NK-92 (cell line): ENCODE results near the gene MAGI3.
"Not testable (repeated sequence)": the region's sequence is repeated elsewhere in the genome, so short reads cannot be mapped to it uniquely, and the experiment has no call there.

Experiments used
- DNase-seq: peaks from one replicate; lab custom pipeline; 2025; ENCODE audit not compliant: unreplicated experiment; lab: John Stamatoyannopoulos, UW

The MAGI3 gene

GRCh38 chr1:113508364-113509164 is 118.2 kb downstream of the MAGI3 start:
- no peak for DNase-seq

GRCh38 chr1:113509766-113510165 is 119.5 kb downstream of the MAGI3 start:
- not testable (repeated sequence) for DNase-seq

GRCh38 chr1:113511269-113511668 is 121.0 kb downstream of the MAGI3 start:
- no peak for DNase-seq

DNA sequence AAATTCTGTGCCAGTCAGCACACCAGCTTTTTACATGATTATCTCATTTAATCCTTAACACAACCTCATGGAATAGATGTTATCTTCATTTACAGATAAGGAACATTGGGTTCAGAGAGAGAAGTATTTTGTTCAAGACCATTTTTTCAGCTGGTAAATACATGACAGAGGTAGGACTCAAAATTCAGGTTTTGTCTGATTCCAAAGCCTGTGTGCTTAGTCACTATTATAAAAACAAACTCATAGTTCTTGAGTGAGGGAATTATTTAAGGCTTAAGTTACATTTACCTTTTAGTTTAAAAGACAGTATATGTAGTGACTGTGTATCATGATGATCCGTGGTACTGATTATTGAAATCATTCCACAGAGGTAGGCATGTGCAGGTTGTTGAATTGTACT is 125.2 kb downstream of the MAGI3 start:
- DNase-seq, result no peak

DNA sequence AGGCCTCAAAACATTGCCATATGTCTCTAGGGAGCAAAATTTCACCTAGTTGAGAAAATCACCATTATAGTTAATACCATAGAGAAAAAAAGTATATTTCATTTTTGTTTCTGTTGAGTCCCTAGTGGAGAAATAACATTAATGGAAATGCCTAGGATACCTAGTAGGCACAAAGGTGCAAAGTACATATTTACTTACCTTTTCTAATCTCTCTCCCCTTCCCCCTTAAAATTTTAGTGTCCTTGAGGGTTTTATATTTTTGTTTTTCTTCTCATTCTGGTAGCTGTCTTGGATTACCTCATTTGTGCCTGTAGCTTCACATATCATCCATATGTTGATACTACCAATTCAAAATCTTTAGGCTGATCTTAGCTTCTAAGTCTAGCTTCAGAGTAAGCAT is 127.0 kb downstream of the MAGI3 start:
- DNase-seq, result no peak

DNA sequence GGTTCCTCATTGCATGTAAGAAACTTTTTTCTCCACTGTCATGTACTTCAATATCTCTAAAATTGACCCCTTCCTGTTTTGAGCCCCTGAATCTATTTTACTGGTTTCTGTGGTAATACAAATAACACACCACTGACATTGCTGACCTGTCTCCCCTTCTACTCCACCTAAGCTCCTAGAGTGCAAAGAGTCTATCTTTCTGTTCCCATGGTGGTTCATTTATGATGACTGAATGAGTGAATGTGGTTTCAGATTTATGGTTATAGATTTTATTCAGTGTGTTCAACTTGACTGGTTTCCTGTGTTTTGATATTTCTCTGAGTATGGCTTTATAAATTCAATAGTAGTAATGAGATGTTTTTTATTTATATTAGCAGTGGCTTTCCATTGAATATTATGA is 127.7 kb downstream of the MAGI3 start:
- DNase-seq, result no peak

DNA sequence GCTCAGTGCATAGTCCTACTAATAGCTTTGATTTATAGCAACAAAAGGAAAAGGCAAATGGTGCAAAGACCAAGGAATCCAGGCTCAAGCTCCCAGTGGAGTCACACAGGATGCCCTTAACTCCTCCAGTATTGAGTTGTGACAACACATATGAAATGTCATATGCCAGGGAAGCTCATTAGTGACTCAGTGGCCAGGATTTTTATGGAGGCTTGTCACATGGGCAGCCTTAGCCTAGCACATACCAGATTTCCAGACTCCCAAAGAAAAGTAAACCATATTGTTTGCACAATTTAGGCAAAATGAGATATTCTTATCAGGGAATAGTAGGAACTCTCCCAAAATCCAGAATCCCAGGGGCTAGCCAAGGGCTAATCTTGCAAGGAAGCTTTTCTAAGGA is 129.2 kb downstream of the MAGI3 start:
- no peak for DNase-seq

- DNase-seq, result no peak
Measured at GRCh38 chr1:113530021-113530420, 139.7 kb downstream of the MAGI3 start.

- DNase-seq, result no peak
Measured at GRCh38 chr1:113531321-113531720, 141.0 kb downstream of the MAGI3 start.

DNA sequence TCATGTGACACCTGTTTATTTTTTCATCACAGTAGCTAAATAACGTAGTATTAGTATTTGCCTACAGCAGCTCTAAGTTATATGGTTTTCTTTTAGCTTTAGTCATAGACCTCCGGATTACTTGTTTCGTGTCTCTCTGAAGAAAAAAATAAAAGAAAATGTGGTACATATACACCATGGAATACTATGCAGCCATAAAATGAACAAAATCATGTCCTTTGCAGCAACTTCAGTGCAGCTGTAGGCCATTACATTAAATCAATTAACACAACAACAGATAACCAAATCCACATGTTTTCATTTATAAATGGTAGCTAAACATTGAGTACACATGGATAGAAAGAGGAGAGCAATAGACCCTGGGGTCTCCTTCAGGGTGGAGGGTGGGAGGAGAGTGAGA is 142.7 kb downstream of the MAGI3 start:
- DNase-seq, result no peak

GRCh38 chr1:113534130-113534817 is 144.0 kb downstream of the MAGI3 start:
- no peak for DNase-seq

- DNase-seq, result no peak
Measured at GRCh38 chr1:113534875-113535274, 144.6 kb downstream of the MAGI3 start.

- DNase-seq, result no peak
Measured at GRCh38 chr1:113536182-113536780, 146.0 kb downstream of the MAGI3 start.

DNA sequence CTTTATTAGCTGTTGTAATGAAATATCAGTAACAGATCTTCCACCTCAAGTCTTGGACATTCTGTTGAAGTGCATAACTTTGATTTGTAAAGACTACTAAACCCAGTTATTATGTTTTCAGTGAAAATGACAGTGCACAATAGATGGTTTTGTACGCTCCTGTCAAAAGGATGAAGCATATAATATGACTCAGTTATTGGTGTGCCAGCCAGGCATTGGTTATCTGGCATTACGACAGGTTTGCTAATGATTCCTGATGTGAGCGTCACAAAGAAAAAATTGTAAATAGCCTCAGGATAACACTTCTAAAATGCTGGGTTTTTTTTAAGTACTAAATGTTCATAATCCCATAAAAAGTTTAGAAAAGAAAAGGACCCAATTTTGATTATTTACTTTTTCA is 147.9 kb downstream of the MAGI3 start:
- DNase-seq, result no peak

DNA sequence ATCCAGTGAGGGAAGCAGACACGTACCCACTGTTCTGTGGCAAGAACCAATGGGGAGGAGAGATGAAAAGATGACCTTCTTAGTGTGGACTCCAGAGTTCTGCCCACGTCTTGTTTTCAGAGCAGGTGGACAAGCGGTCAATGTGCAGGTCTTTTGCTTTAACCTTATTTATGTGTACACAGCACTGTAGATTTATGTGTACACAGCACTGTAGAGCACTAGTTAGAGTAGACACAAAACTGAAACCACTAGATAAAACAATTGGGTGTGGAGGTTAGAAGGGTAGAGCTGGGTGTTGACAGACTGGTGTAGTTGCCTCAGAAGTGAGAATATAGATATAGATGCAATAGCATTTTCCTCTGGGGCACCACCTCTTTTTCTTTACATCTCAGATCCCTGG is 150.0 kb downstream of the MAGI3 start:
- no peak for DNase-seq

GRCh38 chr1:113541106-113541505 is 150.8 kb downstream of the MAGI3 start:
- no peak for DNase-seq

GRCh38 chr1:113542221-113542701 is 151.9 kb downstream of the MAGI3 start:
- no peak for DNase-seq

DNA sequence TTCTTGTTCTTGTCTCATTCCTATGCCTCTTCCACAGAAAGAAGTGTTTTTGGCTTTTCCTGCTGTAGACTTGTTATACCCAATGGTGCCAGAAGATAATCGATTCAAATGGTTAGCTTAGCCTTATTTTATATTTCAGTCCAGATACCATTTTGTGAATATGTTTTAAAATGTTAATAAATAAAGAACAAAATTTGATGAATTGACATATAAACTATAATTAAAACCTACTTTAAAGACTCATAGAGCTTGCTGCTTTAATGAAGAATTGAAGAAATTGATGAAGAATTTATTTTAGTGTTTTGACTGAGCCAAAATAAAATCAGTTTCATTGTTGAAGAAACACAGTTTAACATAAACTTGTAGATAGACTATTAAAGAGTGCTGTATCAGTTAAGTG is 152.8 kb downstream of the MAGI3 start:
- no peak for DNase-seq

DNA sequence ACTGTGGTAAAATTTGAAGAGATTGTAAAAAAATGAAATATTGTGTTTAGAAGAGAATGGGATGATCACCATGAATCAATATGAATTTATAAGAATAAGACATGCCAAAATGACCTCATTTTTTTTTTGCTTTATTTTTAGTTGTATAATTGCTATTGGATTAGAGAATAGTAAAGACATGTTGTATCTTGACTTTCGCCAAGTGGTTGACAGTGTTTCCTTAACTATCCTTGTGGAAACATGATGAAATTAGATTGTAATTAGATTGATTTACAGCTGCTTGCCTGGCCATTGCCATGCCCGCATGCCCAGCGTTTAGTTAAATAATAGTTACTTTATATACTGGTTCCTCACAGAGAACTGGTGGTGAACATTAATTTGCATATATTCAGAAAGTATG is 154.9 kb downstream of the MAGI3 start:
- DNase-seq, result no peak

DNA sequence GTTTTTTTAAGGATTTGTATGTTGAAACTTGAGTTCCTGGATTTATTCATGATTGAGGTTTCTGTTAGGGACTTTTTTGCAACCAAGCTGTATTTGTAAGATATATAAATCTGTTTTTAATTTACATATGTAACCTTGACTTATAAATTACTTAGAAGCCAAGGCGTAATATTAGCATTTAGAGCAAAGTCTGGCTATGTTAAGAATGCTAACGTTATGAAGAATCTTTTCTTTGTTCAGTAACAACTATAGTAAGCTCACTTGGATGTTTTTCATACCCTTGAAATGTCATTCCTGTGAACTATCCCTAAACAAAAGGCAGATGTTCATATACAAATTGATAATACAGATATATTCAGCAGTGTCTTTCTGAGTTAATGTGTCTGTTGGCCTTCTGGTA is 155.3 kb downstream of the MAGI3 start:
- no peak for DNase-seq

DNA sequence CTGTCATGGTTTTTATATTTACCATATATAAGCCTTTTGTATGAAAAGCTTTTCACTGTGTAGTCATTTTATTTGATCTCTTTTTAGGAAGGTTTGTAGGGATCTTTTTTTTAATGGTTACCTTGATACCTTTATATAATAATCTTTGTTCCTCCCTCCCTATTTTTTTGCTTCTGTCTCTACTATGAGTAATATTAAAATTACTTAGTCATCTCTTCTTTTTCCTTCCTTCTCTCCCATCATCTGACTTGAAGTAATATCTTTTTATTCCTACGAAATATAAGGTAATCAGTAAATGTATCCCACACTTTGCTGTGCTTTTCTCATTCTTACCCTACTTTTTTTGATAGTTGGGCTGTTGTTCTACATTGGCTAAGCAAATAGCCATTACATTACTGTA is 161.4 kb downstream of the MAGI3 start:
- no peak for DNase-seq

DNA sequence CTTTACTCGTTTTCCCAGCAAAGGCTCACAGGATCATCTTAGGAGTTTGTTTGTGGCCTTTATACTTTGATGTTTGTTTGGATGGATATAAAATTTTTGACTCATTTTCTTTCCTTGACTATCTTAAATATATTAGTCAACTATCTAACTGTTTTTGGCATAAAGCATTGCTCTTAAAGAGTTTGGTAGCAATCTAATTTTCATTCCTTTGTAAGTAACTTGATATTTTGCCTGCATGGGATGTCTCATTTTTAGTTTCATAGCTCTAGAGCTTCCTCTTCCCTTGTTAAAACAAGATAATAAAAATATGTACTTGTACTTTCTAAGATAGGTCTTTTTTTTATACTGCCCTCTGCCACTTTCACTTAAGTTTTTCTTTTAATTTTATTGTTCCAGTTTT is 161.9 kb downstream of the MAGI3 start:
- DNase-seq, result no peak
